GM13977 (cell line): ENCODE data around the gene C10orf67.

ENCODE experiments used
- DNase-seq: peaks from one replicate; pipeline ENCODE4 v3.0.0; 2012; ENCODE audit warnings: low spot score
- in situ Hi-C: fragments of 300-500 bp; cut with MboI; formaldehyde crosslinking; loops from one replicate; pipeline ENCODE4 v1.12.0; 2022; ENCODE audit warnings: low sequenced_read_pairs, low pct_unique_long_range_greater_than_20kb, mixed read lengths, inconsistent platforms; ENCODE audit not compliant: unreplicated experiment
- TF ChIP-seq, protein P1 (sequence below): IDR thresholded peaks from 2 replicates; pipeline ENCODE4 v1.5.1; 2012; ENCODE audit warnings: mild to moderate bottlenecking, control low read depth; ENCODE audit not compliant: insufficient read depth; ENCODE audit errors: extremely low read depth, missing control alignments

The C10orf67 gene

DNA sequence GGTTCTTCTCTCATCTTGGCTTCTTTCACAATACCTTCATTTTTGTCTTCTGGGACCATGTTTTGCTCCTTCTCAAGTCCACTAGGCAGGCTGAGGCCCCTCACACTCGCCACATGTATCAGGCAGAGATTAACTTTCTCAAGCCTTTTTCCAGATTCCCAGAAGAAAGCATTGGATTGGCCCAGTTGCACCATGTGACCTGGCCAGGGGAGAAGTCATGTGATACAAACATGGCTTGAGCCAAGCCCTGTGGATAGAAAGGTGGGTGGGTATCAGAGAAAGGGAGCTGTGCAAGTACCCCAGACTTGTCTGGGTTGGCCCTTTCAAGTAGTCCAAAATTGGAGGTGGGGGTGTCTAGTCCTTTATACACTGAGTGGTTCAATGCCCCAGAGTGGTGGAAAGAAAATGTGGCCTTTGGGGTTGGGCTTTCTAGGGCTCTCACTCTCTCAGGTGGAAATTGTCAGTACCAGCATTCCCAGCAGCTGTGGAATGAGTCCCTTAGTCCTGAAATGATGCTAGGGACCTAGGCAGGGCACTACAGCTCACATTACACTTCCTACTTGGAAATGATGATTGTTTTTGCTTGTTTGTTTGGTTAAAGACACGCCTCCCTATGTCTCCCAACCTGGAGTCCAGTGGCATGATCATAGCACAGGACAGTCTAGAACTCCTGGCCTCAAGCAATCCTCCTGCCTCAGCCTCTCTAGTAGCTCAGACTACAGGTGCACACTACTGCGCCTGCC lies 36.9 kb upstream of the C10orf67 start:
- no peak for DNase-seq
- TF ChIP-seq, protein P1, sequence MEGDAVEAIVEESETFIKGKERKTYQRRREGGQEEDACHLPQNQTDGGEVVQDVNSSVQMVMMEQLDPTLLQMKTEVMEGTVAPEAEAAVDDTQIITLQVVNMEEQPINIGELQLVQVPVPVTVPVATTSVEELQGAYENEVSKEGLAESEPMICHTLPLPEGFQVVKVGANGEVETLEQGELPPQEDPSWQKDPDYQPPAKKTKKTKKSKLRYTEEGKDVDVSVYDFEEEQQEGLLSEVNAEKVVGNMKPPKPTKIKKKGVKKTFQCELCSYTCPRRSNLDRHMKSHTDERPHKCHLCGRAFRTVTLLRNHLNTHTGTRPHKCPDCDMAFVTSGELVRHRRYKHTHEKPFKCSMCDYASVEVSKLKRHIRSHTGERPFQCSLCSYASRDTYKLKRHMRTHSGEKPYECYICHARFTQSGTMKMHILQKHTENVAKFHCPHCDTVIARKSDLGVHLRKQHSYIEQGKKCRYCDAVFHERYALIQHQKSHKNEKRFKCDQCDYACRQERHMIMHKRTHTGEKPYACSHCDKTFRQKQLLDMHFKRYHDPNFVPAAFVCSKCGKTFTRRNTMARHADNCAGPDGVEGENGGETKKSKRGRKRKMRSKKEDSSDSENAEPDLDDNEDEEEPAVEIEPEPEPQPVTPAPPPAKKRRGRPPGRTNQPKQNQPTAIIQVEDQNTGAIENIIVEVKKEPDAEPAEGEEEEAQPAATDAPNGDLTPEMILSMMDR: no peak
- in situ Hi-C loops: no loop called here

DNA sequence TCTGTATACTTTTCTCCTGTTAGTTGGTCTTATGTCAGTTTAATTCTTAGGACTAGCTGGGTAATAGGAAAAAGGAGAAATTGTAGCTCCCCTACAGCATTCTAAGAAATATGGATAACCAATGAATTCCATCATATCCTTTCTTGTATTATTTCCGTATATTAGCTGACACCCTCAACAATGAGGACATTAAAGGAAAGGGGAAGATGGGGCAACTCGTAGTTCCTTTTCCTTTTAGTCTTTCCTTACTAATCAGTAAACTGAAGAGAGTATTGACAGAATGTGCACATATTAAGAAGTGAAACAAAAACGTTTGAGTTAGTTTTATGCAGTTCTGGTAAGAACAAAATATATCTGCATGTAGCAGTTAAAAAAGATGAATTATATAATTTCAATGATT lies 35.1 kb upstream of the C10orf67 start:
- TF ChIP-seq, protein P1: no peak
- in situ Hi-C loops: no loop called here
- DNase-seq: no peak

DNA sequence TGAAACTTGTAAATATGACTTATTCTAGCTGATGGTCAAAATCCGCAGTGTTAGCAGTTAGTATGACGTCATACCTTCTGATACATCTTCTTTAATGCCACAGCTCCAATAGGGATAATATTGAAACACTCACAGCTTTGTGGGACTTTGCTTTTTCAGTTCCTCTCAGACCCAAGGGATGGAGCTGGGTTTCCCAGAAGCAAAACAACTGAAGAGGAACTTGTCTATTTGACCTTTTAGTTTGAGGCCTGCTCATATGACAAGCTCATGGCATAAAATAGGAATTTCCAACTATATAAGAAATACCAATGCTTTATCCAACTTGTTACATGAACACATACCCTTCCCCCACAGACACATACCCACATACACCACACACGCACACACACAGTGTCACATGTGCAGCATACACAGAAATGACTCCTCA lies 31.6 kb upstream of the C10orf67 start:
- no peak for DNase-seq
- in situ Hi-C loops: no loop called here
- TF ChIP-seq, protein P1: no peak

DNA sequence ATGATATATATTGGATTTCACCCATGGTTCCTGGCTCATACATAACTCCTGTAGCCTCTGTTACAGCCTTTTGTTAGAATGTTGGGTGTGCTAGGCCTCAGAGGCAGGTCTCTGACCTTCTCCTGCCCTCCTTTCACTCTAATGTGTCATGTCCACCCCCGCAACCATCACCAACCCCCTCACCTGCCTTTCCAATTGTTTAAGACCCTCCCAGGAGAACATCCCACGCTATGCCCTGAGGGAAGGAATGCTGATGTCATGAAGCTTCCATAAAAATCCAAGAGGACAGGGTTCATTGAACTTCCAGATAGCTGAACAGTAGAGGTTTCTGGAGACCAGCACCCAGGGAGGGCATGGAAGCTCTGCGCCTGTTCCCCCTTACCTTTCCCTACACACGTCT lies 30.8 kb upstream of the C10orf67 start:
- TF ChIP-seq, protein P1: no peak
- in situ Hi-C loops: no loop called here
- DNase-seq: no peak

DNA sequence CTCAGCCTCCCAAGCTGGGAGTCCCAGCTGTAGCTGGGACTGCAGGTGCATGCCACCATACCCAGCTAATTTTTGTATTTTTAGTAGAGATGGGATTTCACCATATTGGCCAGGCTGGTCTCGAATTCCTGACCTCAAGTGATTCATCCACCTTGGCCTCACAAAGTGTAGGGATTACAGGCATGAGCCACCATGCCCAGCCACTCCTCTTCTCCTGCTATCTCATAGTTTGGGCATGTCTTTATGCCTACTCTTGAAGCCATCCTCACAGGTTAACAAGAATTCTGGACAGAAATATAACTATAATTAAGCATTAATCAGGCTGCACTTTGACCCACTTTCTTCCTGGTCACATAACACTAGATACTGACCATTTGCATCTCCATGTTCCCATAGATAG lies 28.6 kb upstream of the C10orf67 start:
- TF ChIP-seq, protein P1: no peak
- DNase-seq: no peak
- in situ Hi-C loops: no loop called here

DNA sequence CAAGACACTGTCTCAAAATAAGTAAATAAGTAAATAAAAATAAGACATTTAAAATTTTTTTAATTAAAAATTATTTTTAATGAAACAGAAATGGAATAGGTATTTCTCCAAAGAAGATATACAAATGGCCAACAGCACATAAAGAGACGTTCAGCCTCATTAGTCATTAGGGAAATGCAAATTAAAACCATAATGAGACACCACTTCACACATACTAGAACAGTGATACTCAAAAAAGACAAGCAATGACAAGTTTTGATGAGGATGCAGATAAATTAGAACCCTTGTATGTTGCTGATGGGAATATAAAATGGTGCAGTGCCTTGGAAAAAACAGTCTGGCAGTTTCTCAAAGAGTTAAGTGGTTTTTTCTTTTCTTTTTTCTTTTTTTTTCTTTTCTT lies 26.5 kb upstream of the C10orf67 start:
- DNase-seq: no peak
- TF ChIP-seq, protein P1: no peak
- in situ Hi-C loops: no loop called here
